MM.1S (cell line): ENCODE results near the gene ASB11.
A peak's percentile ranks its signal among the peaks of the same experiment; 100 is the strongest.

ENCODE experiments used
- CTCF ChIP-seq: fragments of 300-600 bp; sonication (generic); IDR thresholded peaks from 2 replicates; pipeline ENCODE4 v1.5.1; 2016; ENCODE audit warnings: antibody characterized with exemption, low read length, mixed read lengths
- EZH2 ChIP-seq: fragments of 300-600 bp; sonication (generic); optimal IDR thresholded peaks from 2 replicates; pipeline ENCODE3; 2017; ENCODE audit warnings: low read depth, mild to moderate bottlenecking, antibody characterized with exemption, low read length, mixed read lengths

GRCh38 chrX:15299941-15300851 is 15.2 kb downstream of the ASB11 start:
- TF ChIP-seq CTCF (peak; percentile 39), EZH2 (no peak)
